GM10248 (cell line): ENCODE results near the gene AARS1.

Experiments used
- CTCF ChIA-PET: fragments of 300-600 bp; sonication (Branson Sonifier 250); formaldehyde crosslinking; extraction: SDS; loops from one replicate; lab custom pipeline; 2021; ENCODE audit warnings: antibody characterized with exemption; lab: Yijun Ruan, JAX
- POLR2A ChIA-PET: fragments of 350-650 bp; sonication (Branson Sonifier 250); formaldehyde crosslinking; extraction: SDS; loops from one replicate; lab custom pipeline; 2020; ENCODE audit warnings: antibody characterized with exemption; lab: Yijun Ruan, JAX
- DNase-seq: peaks from one replicate; pipeline ENCODE4 v3.0.0; 2012; ENCODE audit errors: extremely low spot score
- TF ChIP-seq, protein P1 (sequence below): IDR thresholded peaks from 2 replicates; pipeline ENCODE4 v1.5.1; 2012; ENCODE audit warnings: mild to moderate bottlenecking, low read depth; ENCODE audit errors: extremely low read depth, missing control alignments, control extremely low read depth

AARS1 gene

DNA sequence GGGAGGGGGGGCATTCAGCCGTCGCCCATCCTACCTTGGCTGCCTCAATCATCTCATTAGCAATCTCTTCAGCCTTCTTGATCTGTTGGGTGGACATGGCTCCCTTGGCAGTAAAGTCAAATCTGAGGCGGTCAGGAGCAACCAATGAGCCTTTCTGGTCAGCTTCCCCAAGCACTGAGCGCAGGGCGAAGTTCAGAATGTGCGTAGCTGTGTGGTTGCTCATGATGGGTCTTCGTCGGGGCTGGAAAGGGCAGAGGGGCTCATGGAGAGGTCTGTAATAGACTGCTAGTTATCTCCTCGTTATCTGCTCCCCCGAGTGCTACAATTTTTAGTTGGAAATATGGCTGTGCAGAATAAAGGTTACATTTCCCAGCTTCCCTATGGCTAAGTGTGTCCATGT lies 30.4 kb downstream of the AARS1 start:
- no peak for DNase-seq
- ChIA-PET CTCF (interaction anchor here (2.2 kb wide), 1 partner anchor 9 kb away, joined by 11 read pairs; no protein-coding TSS in a partner anchor), POLR2A (no interaction called here)
- TF ChIP-seq, protein P1, sequence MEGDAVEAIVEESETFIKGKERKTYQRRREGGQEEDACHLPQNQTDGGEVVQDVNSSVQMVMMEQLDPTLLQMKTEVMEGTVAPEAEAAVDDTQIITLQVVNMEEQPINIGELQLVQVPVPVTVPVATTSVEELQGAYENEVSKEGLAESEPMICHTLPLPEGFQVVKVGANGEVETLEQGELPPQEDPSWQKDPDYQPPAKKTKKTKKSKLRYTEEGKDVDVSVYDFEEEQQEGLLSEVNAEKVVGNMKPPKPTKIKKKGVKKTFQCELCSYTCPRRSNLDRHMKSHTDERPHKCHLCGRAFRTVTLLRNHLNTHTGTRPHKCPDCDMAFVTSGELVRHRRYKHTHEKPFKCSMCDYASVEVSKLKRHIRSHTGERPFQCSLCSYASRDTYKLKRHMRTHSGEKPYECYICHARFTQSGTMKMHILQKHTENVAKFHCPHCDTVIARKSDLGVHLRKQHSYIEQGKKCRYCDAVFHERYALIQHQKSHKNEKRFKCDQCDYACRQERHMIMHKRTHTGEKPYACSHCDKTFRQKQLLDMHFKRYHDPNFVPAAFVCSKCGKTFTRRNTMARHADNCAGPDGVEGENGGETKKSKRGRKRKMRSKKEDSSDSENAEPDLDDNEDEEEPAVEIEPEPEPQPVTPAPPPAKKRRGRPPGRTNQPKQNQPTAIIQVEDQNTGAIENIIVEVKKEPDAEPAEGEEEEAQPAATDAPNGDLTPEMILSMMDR, result no peak

DNA sequence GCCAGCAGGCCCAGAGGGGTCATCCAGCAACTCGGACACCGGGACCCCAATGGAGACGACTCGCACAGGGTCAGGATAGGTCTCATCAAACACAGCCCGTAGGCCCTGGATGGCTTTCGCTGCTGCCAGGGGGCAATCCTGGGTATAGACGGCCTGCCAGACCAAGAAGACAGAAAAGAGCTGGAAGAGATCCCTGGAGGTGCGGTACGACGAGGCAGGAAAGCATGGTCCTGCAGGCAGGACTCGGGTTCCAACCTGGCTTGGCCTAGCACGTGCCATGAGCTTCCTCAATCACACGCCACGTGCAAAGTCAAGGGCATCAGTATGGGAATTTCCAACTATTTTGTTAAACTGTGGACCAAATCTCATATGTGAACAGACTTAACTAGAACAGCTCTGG lies 31.2 kb downstream of the AARS1 start:
- TF ChIP-seq, protein P1, result no peak
- DNase-seq, result no peak
- ChIA-PET POLR2A (no interaction called here), CTCF (interaction anchor here (0.6 to 2.2 kb wide), 2 partner anchors 9 to 12 kb away, joined by 3 to 11 read pairs; no protein-coding TSS in a partner anchor)

DNA sequence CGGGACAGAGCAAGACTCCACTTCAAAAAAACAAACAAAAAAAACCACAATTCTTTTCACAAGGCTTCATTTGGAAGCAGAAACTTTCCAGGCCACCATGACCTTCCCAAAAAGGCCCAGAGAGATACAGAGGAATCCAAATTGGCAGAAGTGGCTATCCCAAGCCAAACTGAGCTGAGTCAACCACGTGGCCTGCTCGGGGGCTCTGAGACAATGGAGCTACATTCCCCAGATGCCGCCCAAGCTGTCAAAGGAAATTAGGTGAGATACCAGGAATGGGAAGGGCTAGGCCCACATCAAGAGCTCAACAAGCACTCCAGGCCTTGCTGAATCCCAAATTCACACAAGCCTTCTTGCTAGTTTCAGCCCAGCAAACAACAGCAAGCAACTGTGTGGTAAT lies 31.9 kb downstream of the AARS1 start:
- ChIA-PET POLR2A (no interaction called here), CTCF (interaction anchor here (2.1 kb wide), 1 partner anchor 10 kb away, joined by 7 read pairs; no protein-coding TSS in a partner anchor)
- no peak for DNase-seq
- TF ChIP-seq, protein P1, result no peak

DNA sequence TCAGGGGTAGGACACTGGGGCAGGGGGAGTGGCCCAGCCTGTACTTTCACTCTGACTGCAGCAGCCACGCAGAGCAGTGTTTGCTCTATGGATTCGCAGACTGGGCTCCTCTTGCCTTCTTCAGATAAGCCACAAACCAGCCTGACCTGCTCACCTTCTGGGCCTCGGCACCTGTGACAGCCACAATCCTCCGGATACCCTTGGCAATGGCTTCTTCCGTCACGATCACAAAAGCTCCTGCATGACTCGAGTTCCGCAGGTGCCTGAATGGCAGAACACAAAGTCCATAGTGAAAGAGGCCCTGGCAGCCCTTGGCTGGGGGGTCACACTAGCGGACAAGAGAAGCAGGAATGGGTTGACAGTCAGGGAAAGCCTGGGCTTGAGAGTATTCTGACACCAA lies 33.7 kb downstream of the AARS1 start:
- TF ChIP-seq, protein P1, result no peak
- DNase-seq, result no peak
- ChIA-PET CTCF (interaction anchor here (0.9 to 5.8 kb wide), 4 partner anchors 7 to 92 kb away, joined by 3 to 38 read pairs (median 5); no protein-coding TSS in a partner anchor), POLR2A (no interaction called here)

DNA sequence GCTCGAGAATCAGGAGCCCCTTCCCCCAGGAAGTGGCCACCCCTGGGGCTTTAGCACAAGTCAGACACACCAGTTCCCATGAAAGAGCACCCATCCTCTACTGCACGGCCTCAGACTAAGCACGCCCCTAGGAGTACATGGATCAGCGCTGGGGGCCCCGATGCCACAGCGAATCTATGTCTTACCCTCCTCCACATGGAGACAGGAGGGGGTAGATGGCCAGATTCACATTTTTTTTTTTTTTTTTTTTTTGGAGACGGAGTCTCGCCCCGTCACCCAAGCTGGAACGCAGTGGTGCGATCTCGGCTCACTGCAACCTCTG lies 34.4 kb downstream of the AARS1 start:
- POLR2A ChIA-PET, result no interaction called here
- CTCF ChIA-PET, result interaction anchor here (0.8 to 5.8 kb wide), 3 partner anchors 7 to 18 kb away, joined by 3 to 38 read pairs (median 12); no protein-coding TSS in a partner anchor
- TF ChIP-seq, protein P1, result no peak
- DNase-seq, result no peak

DNA sequence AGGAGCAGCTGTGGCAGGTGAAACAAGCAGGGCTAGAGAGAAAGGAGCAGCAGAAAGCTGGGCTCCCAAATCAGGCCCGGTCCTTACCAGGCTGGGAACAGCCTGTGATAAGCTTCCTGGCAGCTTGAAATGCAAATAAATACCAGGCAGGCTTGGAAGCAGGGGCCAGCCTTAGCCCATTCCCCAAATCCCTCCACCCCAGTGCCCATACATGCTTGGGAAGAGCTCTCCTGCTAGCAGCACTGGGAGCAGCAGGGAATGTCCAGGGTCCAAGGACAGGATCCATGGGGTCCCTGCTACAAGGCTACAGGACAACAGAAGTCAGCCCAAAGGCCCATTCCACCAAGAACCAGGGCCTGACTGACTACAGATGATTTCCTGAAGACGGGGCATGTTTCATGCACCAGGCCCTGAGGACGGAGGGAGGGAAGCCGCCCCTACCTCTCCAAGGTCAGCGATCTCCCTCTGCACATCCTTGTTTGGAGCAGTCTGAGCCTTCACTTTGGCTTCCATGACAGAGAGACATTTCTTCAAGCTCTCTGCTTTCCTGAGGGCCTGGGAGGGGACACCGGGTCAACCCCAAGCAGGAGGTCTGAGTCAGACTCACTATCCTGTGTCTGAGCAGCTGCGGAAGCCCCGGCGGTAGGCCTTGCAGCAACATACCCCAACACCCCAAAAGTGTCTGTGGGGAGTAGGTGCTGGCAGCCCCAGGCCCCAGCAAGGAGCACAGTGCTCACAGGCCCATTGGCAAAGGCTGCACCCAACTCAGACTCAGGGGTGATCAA lies 34.9 kb downstream of the AARS1 start:
- CTCF ChIA-PET, result interaction anchor here (0.8 to 5.8 kb wide), 8 partner anchors 8 to 279 kb away, joined by 3 to 38 read pairs (median 4); partner anchors contain the start of gene AARS1

More for the DNA sequence above, 34.9 kb downstream of the AARS1 start:
- POLR2A ChIA-PET, result no interaction called here
- DNase-seq, result no peak
- TF ChIP-seq, protein P1, result no peak
